MCF 10A (cell line): Measurements from ENCODE around the gene RHEX. TPM values are rescaled to one million over a fixed set of nuclear protein-coding genes. Genes with fewer than 3 reads are reported as not detected.

Source experiments
- BruUV-seq: library from RNA; stranded (reverse); fragments of 400-500 nt; replicated peaks from 2 replicates; lab custom pipeline; 2021; lab: Mats Ljungman, UMichigan
- CTCF ChIA-PET: fragments of 300-600 bp; sonication (Branson Sonifier 250); formaldehyde crosslinking; extraction: SDS; loops from one replicate; lab custom pipeline; 2021; ENCODE audit warnings: antibody characterized with exemption, inconsistent platforms; lab: Yijun Ruan, JAX
- POLR2A ChIA-PET: fragments of 300-600, 350-650 bp; sonication (Branson Sonifier 250); formaldehyde crosslinking; extraction: SDS; loops from one replicate; lab custom pipeline; 2020; ENCODE audit warnings: antibody characterized with exemption, inconsistent platforms; lab: Yijun Ruan, JAX
- DNase-seq: peaks from one replicate; pipeline ENCODE4 v3.0.0-alpha.2; 2018; ENCODE audit not compliant: unreplicated experiment
- H3K27ac Mint-ChIP-seq: one replicate; pipeline ENCODE4 v1.8.0; 2022; ENCODE audit warnings: mild to moderate bottlenecking, low read depth, mixed read lengths; ENCODE audit not compliant: unreplicated experiment
- H3K27me3 Mint-ChIP-seq: one replicate; pipeline ENCODE4 v1.8.0; 2022; ENCODE audit warnings: mixed read lengths; ENCODE audit not compliant: insufficient read depth, unreplicated experiment
- H3K36me3 Mint-ChIP-seq: one replicate; pipeline ENCODE4 v1.8.0; 2022; ENCODE audit warnings: mild to moderate bottlenecking, moderate library complexity, mixed read lengths; ENCODE audit not compliant: insufficient read depth, unreplicated experiment
- H3K4me1 Mint-ChIP-seq: one replicate; pipeline ENCODE4 v1.8.0; 2022; ENCODE audit warnings: mixed read lengths; ENCODE audit not compliant: insufficient read depth, unreplicated experiment
- H3K4me3 Mint-ChIP-seq: one replicate; pipeline ENCODE4 v1.8.0; 2022; ENCODE audit warnings: mild to moderate bottlenecking, moderate library complexity, mixed read lengths; ENCODE audit not compliant: unreplicated experiment
- H3K9me3 Mint-ChIP-seq: one replicate; pipeline ENCODE4 v1.8.0; 2022; ENCODE audit warnings: mixed read lengths; ENCODE audit not compliant: unreplicated experiment
- intact Hi-C: fragments of 100-400 bp; cut with micrococcal nuclease; formaldehyde crosslinking; loops from 2 replicates; pipeline ENCODE4 v1.14.1; 2022
- total RNA-seq: library from RNA; stranded (reverse); gene quantifications from 2 replicates; pipeline ENCODE4 v1.2.3, GENCODE V29; 2022
- TF ChIP-seq, protein P1 (sequence below): fragments of 200-600 bp; IDR thresholded peaks from one replicate; pipeline ENCODE4 v1.8.0; 2022; ENCODE audit warnings: antibody characterized with exemption, mild to moderate bottlenecking; ENCODE audit not compliant: unreplicated experiment

The RHEX gene
- total RNA-seq, 1 experiment from 2014 or later = not detected

DNA sequence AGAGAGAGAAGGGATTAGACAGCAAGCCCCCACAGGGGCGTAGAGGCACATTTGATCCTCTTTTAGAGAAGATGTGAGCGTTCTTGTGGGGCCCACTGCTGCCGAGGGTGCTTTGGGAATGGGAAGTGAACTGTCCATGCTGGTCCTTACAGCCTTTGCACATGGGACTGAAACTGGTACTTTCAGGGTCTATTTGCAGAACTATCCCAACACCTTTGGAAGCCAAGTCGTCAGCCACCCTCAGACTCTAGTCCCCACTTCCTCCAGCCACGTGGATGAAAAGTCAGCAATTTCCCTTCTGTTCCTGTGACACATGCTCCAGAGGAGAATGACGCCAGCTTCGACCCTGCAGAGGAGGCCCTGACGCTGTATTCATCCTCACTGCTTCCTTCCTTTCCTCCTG is 47.2 kb upstream of the RHEX start:
- TF ChIP-seq, protein P1, sequence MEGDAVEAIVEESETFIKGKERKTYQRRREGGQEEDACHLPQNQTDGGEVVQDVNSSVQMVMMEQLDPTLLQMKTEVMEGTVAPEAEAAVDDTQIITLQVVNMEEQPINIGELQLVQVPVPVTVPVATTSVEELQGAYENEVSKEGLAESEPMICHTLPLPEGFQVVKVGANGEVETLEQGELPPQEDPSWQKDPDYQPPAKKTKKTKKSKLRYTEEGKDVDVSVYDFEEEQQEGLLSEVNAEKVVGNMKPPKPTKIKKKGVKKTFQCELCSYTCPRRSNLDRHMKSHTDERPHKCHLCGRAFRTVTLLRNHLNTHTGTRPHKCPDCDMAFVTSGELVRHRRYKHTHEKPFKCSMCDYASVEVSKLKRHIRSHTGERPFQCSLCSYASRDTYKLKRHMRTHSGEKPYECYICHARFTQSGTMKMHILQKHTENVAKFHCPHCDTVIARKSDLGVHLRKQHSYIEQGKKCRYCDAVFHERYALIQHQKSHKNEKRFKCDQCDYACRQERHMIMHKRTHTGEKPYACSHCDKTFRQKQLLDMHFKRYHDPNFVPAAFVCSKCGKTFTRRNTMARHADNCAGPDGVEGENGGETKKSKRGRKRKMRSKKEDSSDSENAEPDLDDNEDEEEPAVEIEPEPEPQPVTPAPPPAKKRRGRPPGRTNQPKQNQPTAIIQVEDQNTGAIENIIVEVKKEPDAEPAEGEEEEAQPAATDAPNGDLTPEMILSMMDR = no peak
- BruUV-seq = no TSS peak
- ChIA-PET CTCF (interaction anchor here (0.8 to 2.9 kb wide), 2 partner anchors 20 to 24 kb away, joined by 3 to 14 read pairs; no protein-coding TSS in a partner anchor), POLR2A (no interaction called here)
- DNase-seq = no peak
- Mint-ChIP-seq H3K9me3 (no peaks in the 10 kb centered on the region), H3K36me3 (no peaks in the 10 kb centered on the region), H3K27me3 (no peaks in the 10 kb centered on the region), H3K27ac (no peak overlapping the region), H3K4me1 (peaks cover 36% of the 10 kb centered on the region), H3K4me3 (no peak overlapping the region)
- intact Hi-C loops = no loop called here

DNA sequence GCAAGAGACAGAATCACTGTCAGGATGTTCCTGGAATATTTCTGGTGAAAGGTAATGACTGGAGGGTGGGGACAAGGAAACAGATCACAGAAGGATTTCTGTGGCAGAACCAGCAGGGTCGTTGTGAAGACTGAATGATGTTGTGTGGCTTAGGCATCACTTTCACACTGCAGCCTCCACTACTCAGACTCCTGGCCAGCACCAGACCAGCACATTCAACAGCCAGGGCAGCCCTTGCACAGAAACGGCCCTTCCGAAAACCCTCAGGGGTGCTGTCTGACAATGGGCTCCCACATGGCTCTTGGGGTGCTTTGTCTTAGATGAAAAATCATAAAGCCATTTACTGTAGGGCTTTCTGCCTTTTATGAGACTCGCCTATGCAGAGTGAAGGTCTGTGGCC is 46.0 kb upstream of the RHEX start:
- intact Hi-C loops = no loop called here
- Mint-ChIP-seq H3K9me3 (no peaks in the 10 kb centered on the region), H3K36me3 (no peaks in the 10 kb centered on the region), H3K4me3 (no peak overlapping the region), H3K27me3 (no peaks in the 10 kb centered on the region), H3K4me1 (peaks cover 26% of the 10 kb centered on the region), H3K27ac (no peak overlapping the region)
- TF ChIP-seq, protein P1 = no peak
- ChIA-PET POLR2A (interaction anchor here (1.0 to 1.2 kb wide), 2 partner anchors 19 to 23 kb away, joined by 3 to 6 read pairs; no protein-coding TSS in a partner anchor), CTCF (interaction anchor here (0.9 to 2.9 kb wide), 6 partner anchors 9 to 1272 kb away, joined by 3 to 14 read pairs (median 6); no protein-coding TSS in a partner anchor)
- BruUV-seq = no TSS peak
- no peak for DNase-seq

DNA sequence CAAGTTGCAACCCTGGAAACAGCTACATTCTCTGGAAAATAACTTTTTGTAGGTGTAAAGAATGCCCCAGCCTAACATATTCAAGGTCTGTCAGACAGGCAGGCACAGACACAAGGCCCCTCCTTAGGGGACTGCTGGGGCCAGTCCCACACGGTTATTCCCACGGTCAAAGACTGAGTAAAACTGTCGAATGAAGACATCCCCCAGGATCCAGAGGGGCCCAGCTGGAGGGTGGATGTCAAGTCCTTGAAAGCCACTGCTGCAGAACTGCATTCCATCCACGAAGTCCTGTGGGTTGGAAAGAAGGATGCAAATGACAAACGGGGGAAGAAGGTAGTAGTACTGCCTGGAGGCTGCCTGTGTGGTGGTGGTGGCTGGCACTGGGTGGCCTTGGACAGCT is 42.9 kb upstream of the RHEX start:
- no peak overlapping the region for H3K4me3 Mint-ChIP-seq
- no peaks in the 10 kb centered on the region for H3K36me3 Mint-ChIP-seq
- no peaks in the 10 kb centered on the region for H3K27me3 Mint-ChIP-seq
- TF ChIP-seq, protein P1 = no peak
- CTCF ChIA-PET = interaction anchor here (0.7 to 2.5 kb wide), 2 partner anchors 20 to 90 kb away, joined by 3 to 11 read pairs; no protein-coding TSS in a partner anchor
- DNase-seq = no peak
- no peaks in the 10 kb centered on the region for H3K4me1 Mint-ChIP-seq
- intact Hi-C loops = no loop called here
- H3K27ac Mint-ChIP-seq = no peak overlapping the region
- no peaks in the 10 kb centered on the region for H3K9me3 Mint-ChIP-seq
- POLR2A ChIA-PET = interaction anchor here (0.6 to 1.0 kb wide), 2 partner anchors 20 to 1017 kb away, joined by 3 read pairs; no protein-coding TSS in a partner anchor
- BruUV-seq = no TSS peak

DNA sequence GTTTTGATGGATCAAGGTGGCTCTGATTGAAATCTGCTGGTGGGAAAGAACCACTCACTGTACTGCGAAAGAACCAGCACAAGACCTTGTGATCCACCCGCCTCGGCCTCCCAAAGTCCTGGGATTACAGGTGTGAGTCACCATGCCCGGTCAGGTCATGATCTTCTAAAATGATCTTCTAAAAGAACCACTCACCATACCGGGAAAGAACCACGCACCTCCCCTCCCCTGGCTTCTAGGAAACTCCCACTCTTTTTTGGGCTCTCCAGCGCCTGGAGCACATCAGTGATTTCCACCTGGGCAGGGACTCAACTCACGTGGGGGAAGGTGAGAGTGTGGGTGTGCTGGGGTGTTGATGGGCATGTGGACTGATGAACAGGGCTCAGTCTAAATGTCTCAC is 41.9 kb upstream of the RHEX start:
- CTCF ChIA-PET = interaction anchor here (2.5 kb wide), 1 partner anchor 19 kb away, joined by 11 read pairs; no protein-coding TSS in a partner anchor
- no peaks in the 10 kb centered on the region for H3K36me3 Mint-ChIP-seq
- no peak overlapping the region for H3K4me3 Mint-ChIP-seq
- H3K4me1 Mint-ChIP-seq = no peaks in the 10 kb centered on the region
- H3K27me3 Mint-ChIP-seq = no peaks in the 10 kb centered on the region
- intact Hi-C loops = no loop called here
- no peak overlapping the region for H3K27ac Mint-ChIP-seq
- POLR2A ChIA-PET = interaction anchor here (0.8 to 1.8 kb wide), 5 partner anchors 8 to 86 kb away, joined by 3 to 6 read pairs (median 4); partner anchors contain the start of gene RAB7B
- TF ChIP-seq, protein P1 = no peak
- peak; percentile 54 for DNase-seq
- no TSS peak for BruUV-seq
- no peaks in the 10 kb centered on the region for H3K9me3 Mint-ChIP-seq
